ENCODE data around the gene POLR1D. TPM values are rescaled to one million over a fixed set of nuclear protein-coding genes. Genes with fewer than 3 reads are reported as not detected.

Gene POLR1D
- total and polyA plus RNA-seq, 2 experiments from 2014 or later: 177 to 197 TPM

- Histone ChIP-seq H3K4me2 (no peak overlapping the region), H3K27me3 (ENCODE audit: insufficient read depth) (no peaks in the 10 kb centered on the region), H3K79me2 (replicated peaks; ENCODE audit: insufficient read depth) (peaks cover 78% of the 10 kb centered on the region), H4K20me1 (replicated peaks; ENCODE audit: insufficient read depth) (peaks cover 10% of the 10 kb centered on the region; the same call in 1 of the 2 replicates), H3K4me3 (no peak overlapping the region), H3K36me3 (ENCODE audit: insufficient read depth) (no peaks in the 10 kb centered on the region), H3K27ac (ENCODE audit: low read depth) (no peak overlapping the region), H3K4me1 (ENCODE audit: insufficient read depth) (no peaks in the 10 kb centered on the region), H2AFZ (no peak overlapping the region), H3K9me2 (ENCODE audit: insufficient read depth) (no peaks in the 10 kb centered on the region), H3F3A (replicated peaks; ENCODE audit: low read depth) (no peaks in the 10 kb centered on the region)
- no peak overlapping the region for H3K27ac Mint-ChIP-seq
- H3K27me3 Mint-ChIP-seq (ENCODE audit: insufficient read depth, low read depth, poor library complexity): no peaks in the 10 kb centered on the region
- peaks cover 4% of the 10 kb centered on the region; the same call in 1 of the 3 replicates for H3K4me1 Mint-ChIP-seq
- H3K36me3 Mint-ChIP-seq (ENCODE audit: low read depth): no peaks in the 10 kb centered on the region
- no peak overlapping the region for H3K4me3 Mint-ChIP-seq
- ATAC-seq (no peak), DNase-seq (ENCODE audit: low spot score) (no peak)
- no peaks in the 10 kb centered on the region for H3K9me3 Mint-ChIP-seq
- no peak for TF ChIP-seq EZH2phosphoT487 (IDR thresholded peaks at IDR 0.05; ENCODE audit: unreplicated experiment)
- TF ChIP-seq POLR2AphosphoS5 (IDR thresholded peaks at IDR 0.05; ENCODE audit: low read depth): no peak
- TF ChIP-seq NANOG (IDR thresholded peaks at IDR 0.05; ENCODE audit: borderline replicate concordance): no peak
- TF ChIP-seq CTCF (conservative IDR thresholded peaks at IDR 0.05; ENCODE audit: low read depth in 2 of 2): no peak
Measured at GRCh38 chr13:27637289-27637626, 15.6 kb downstream of the POLR1D start.

- Mint-ChIP-seq H3K9me3 (no peaks in the 10 kb centered on the region), H3K4me3 (no peak overlapping the region), H3K27me3 (ENCODE audit: insufficient read depth, low read depth, poor library complexity) (no peaks in the 10 kb centered on the region), H3K27ac (no peak overlapping the region; the same call in 1 of the 2 replicates), H3K36me3 (ENCODE audit: low read depth) (no peaks in the 10 kb centered on the region), H3K4me1 (peaks cover 4% of the 10 kb centered on the region; the same call in 1 of the 3 replicates)
- ATAC-seq (no peak), DNase-seq (ENCODE audit: low spot score) (no peak)
- TF ChIP-seq REST (IDR thresholded peaks at IDR 0.05; ENCODE audit: unreplicated experiment) (no peak), ZNF114 (CRISPR knock-in tag; IDR thresholded peaks at IDR 0.05) (no peak), CREB1 (CRISPR knock-in tag; IDR thresholded peaks at IDR 0.05; ENCODE audit: low read depth) (no peak)
- no peaks in the 10 kb centered on the region for H3K27me3 ChIP-seq (ENCODE audit: insufficient read depth)
- no peaks in the 10 kb centered on the region for H3F3A ChIP-seq (replicated peaks; ENCODE audit: low read depth)
- H4K20me1 ChIP-seq (replicated peaks; ENCODE audit: insufficient read depth): peaks cover 10% of the 10 kb centered on the region
- H3K27ac ChIP-seq (ENCODE audit: low read depth): no peak overlapping the region
- no peak overlapping the region for H2AFZ ChIP-seq
- no peaks in the 10 kb centered on the region for H3K9me2 ChIP-seq (ENCODE audit: insufficient read depth)
- no peaks in the 10 kb centered on the region for H3K4me1 ChIP-seq (ENCODE audit: insufficient read depth)
- no peak overlapping the region for H3K4me2 ChIP-seq
- peaks cover 75% of the 10 kb centered on the region for H3K79me2 ChIP-seq (replicated peaks; ENCODE audit: insufficient read depth)
- H3K4me3 ChIP-seq: no peak overlapping the region
- no peaks in the 10 kb centered on the region for H3K36me3 ChIP-seq (ENCODE audit: insufficient read depth)
Measured at GRCh38 chr13:27638001-27638400, 16.3 kb downstream of the POLR1D start.

All from GM23338 (cell line).